CD4-positive, alpha-beta memory T cell (primary cell): ENCODE data around the gene NFATC2. TPM values are rescaled to one million over a fixed set of nuclear protein-coding genes. Genes with fewer than 3 reads are reported as not detected.

Experiments
- CTCF ChIA-PET: fragments of 350-600 bp; sonication (Branson Sonifier 250); formaldehyde crosslinking; loops from one replicate; lab custom pipeline; 2021; ENCODE audit warnings: inconsistent platforms; ENCODE audit not compliant: partially characterized antibody; lab: Charles Lee
- POLR2A ChIA-PET: fragments of 350-600 bp; sonication (Branson Sonifier 250); formaldehyde crosslinking; loops from one replicate; lab custom pipeline; 2021; ENCODE audit not compliant: partially characterized antibody; lab: Charles Lee
- DNase-seq, 5 donors: peaks; one replicate each; pipeline versions ENCODE4 v3.0.0 to v3.0.0-alpha.2; 2020 to 2022; ENCODE audit warnings: mixed read lengths in 1 of 5
- H3K27ac ChIP-seq: one replicate; pipeline ENCODE4 v1.7.0; 2013; ENCODE audit warnings: low read depth, low read length
- H3K27me3 ChIP-seq: 2 replicates; pipeline ENCODE4 v1.7.0; 2013; ENCODE audit warnings: mild to moderate bottlenecking, low read length, moderate library complexity; ENCODE audit not compliant: insufficient read depth
- H3K36me3 ChIP-seq: 2 replicates; pipeline ENCODE4 v1.7.0; 2013; ENCODE audit warnings: mild to moderate bottlenecking, low read length, moderate library complexity; ENCODE audit not compliant: insufficient read depth
- H3K4me1 ChIP-seq: 2 replicates; pipeline ENCODE4 v1.7.0; 2013; ENCODE audit warnings: mild to moderate bottlenecking, low read length, moderate library complexity; ENCODE audit not compliant: insufficient read depth
- H3K4me3 ChIP-seq, 2 donors: one replicate each; pipeline ENCODE4 v1.7.0; 2013; ENCODE audit warnings: low read length in 2 of 2, mild to moderate bottlenecking in 1 of 2
- H3K9me3 ChIP-seq, 2 donors: one replicate each; pipeline ENCODE4 v1.7.0; 2013; ENCODE audit warnings: low read length in 2 of 2, control low read depth in 1 of 2; ENCODE audit not compliant: control insufficient read depth in 1 of 2
- H3K27ac Mint-ChIP-seq, 7 donors: one replicate each; pipeline ENCODE4 v1.8.0; 2020 to 2021; ENCODE audit warnings: mixed read lengths in 7 of 7, mild to moderate bottlenecking in 6 of 7, inconsistent platforms in 3 of 7, moderate library complexity in 3 of 7
- H3K27me3 Mint-ChIP-seq, 2 donors: one replicate each; pipeline ENCODE4 v1.8.0; 2020 to 2021; ENCODE audit warnings: mixed read lengths in 2 of 2
- H3K36me3 Mint-ChIP-seq, 2 donors: one replicate each; pipeline ENCODE4 v1.8.0; 2020 to 2021; ENCODE audit warnings: mixed read lengths in 2 of 2, inconsistent platforms in 1 of 2, mild to moderate bottlenecking in 1 of 2
- H3K4me1 Mint-ChIP-seq, 4 donors: one replicate each; pipeline ENCODE4 v1.8.0; 2020 to 2021; ENCODE audit warnings: mixed read lengths in 4 of 4, mild to moderate bottlenecking in 1 of 4
- H3K4me3 Mint-ChIP-seq, 8 donors: one replicate each; pipeline ENCODE4 v1.8.0; 2020 to 2021; ENCODE audit warnings: mixed read lengths in 8 of 8, mild to moderate bottlenecking in 7 of 8, moderate library complexity in 6 of 8, inconsistent platforms in 3 of 8
- H3K9me3 Mint-ChIP-seq, 8 donors: one replicate each; pipeline ENCODE4 v1.8.0; 2020 to 2021; ENCODE audit warnings: mixed read lengths in 8 of 8, mild to moderate bottlenecking in 5 of 8, inconsistent platforms in 3 of 8, moderate library complexity in 1 of 8
- intact Hi-C: fragments of 100-400 bp; cut with micrococcal nuclease; formaldehyde crosslinking; loops from one replicate; pipeline ENCODE4 v1.15.1; 2023
- polyA plus RNA-seq, 2 donors: library from polyadenylated mRNA; unstranded; fragments of 300-500 nt; fragmentation: Illumina TruSeq; gene quantifications; one replicate each; pipeline ENCODE4 v1.2.3, GENCODE V29; 2021
- total RNA-seq, 2 experiments: library from RNA; stranded (reverse); gene quantifications; one replicate each; pipeline ENCODE4 v1.2.3, GENCODE V29; 2021

The NFATC2 gene
- total and polyA plus RNA-seq, 4 experiments from 2014 or later, result 14.0 to 71.6 (median 53.7) TPM

DNA sequence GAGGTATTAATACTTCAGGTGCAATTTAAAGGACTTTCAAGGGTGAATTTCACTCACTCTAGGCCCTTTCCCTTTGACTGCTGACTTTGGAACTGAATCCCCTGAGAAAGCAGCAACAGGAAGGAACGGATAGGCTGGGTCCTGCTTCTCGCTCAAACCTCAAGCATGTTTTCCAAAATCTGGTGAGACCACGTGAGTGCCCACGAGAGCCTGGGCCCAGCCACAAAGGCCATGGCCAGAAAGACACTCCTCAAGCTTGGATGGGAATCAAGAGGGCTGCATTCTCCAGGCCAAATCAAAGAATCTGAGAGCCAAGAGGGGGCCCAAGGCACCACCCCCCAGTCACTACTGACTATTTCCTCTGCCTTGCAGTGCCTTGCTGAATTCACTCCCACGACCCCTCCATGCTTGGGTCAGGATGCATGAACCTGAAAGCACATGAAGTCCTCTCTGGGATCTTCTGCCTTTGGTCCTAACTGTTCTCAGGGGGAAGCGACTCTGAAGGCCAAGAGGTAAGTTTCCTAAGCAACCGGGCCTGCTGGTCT, 146.1 kb downstream of the NFATC2 start:
- Mint-ChIP-seq H3K9me3 (peaks cover 0 to 4% (median 0%) of the 10 kb centered on the region in 8 donors), H3K4me1 (peaks cover 37 to 63% (median 46%) of the 10 kb centered on the region in 4 donors), H3K4me3 (no peak overlapping the region), H3K36me3 (peaks cover 43 to 61% of the 10 kb centered on the region in 2 donors), H3K27me3 (no peaks in the 10 kb centered on the region), H3K27ac (peak overlapping the region in 4 of 7 donors; percentile 17 to 71 (median 43))
- H3K27me3 ChIP-seq, result no peaks in the 10 kb centered on the region
- H3K9me3 ChIP-seq, result no peaks in the 10 kb centered on the region
- no peak overlapping the region for H3K4me3 ChIP-seq
- ChIA-PET POLR2A (interaction anchor here (0.6 to 6.6 kb wide), 5 partner anchors 9 to 199 kb away, joined by 3 to 148 read pairs (median 7); partner anchors contain the start of gene NFATC2), CTCF (interaction anchor here (0.6 to 1.8 kb wide), 4 partner anchors 8 to 198 kb away, joined by 3 to 11 read pairs (median 5); no protein-coding TSS in a partner anchor)
- H3K4me1 ChIP-seq, result peaks cover 57% of the 10 kb centered on the region
- peaks cover 23% of the 10 kb centered on the region for H3K36me3 ChIP-seq
- no peak overlapping the region for H3K27ac ChIP-seq
- intact Hi-C loops, result no loop called here
- no peak for DNase-seq

- ChIA-PET POLR2A (interaction anchor here (2.3 kb wide), 1 partner anchor 10 kb away, joined by 8 read pairs; no protein-coding TSS in a partner anchor), CTCF (interaction anchor here (1.5 kb wide), 1 partner anchor 10 kb away, joined by 3 read pairs; no protein-coding TSS in a partner anchor)
- Histone ChIP-seq H3K4me3 (no peak overlapping the region), H3K27ac (no peak overlapping the region), H3K27me3 (no peaks in the 10 kb centered on the region), H3K9me3 (no peaks in the 10 kb centered on the region), H3K4me1 (peaks cover 51% of the 10 kb centered on the region), H3K36me3 (peaks cover 34% of the 10 kb centered on the region)
- Mint-ChIP-seq H3K4me1 (peaks cover 28 to 62% (median 42%) of the 10 kb centered on the region in 4 donors), H3K9me3 (peaks cover 0 to 2% (median 0%) of the 10 kb centered on the region in 8 donors), H3K27ac (peak overlapping the region in 6 of 7 donors; percentile 24 to 87 (median 62)), H3K4me3 (peak overlapping the region in 1 of 8 donors; percentile 34), H3K27me3 (no peaks in the 10 kb centered on the region), H3K36me3 (peaks cover 52 to 67% of the 10 kb centered on the region in 2 donors)
- intact Hi-C loops, result no loop called here
- no peak for DNase-seq
These were observed 147.8 kb downstream of the NFATC2 start for GRCh38 chr20:51394706-51395105.

DNA sequence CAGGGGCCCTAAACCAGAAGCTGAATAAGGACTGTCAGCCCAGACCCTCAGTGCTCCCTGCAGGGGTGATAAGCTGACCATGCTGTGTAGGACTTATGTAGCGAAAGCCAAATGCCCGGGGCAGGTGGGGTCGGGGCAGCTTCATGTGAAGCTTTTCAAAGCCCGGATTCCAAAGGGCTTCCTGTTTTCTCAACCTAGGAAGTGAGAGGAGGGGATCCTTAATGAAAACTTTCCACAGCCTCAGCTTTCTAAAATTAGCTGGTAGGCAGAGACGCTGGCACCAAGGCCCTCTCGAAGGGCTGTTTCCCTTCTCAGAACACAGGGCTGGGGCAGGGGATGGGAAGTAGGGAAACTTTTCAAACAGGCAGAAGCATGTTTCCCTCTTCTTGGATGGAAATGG, 148.9 kb downstream of the NFATC2 start:
- Mint-ChIP-seq H3K4me3 (no peak overlapping the region), H3K36me3 (peaks cover 52 to 67% of the 10 kb centered on the region in 2 donors), H3K9me3 (peaks cover 0 to 2% (median 0%) of the 10 kb centered on the region in 8 donors), H3K27me3 (no peaks in the 10 kb centered on the region), H3K27ac (peak overlapping the region in 4 of 7 donors; percentile 17 to 58 (median 45)), H3K4me1 (peaks cover 25 to 62% (median 41%) of the 10 kb centered on the region in 4 donors)
- H3K27ac ChIP-seq, result no peak overlapping the region
- intact Hi-C loops, result no loop called here
- CTCF ChIA-PET, result interaction anchor here (0.9 to 1.3 kb wide), 4 partner anchors 8 to 307 kb away, joined by 3 to 8 read pairs (median 6); no protein-coding TSS in a partner anchor
- H3K9me3 ChIP-seq, result no peaks in the 10 kb centered on the region
- H3K27me3 ChIP-seq, result no peaks in the 10 kb centered on the region
- no peak overlapping the region for H3K4me3 ChIP-seq
- H3K36me3 ChIP-seq, result peaks cover 34% of the 10 kb centered on the region
- POLR2A ChIA-PET, result interaction anchor here (5.6 kb wide), 1 partner anchor 7 kb away, joined by 43 read pairs; no protein-coding TSS in a partner anchor
- peaks cover 51% of the 10 kb centered on the region for H3K4me1 ChIP-seq
- no peak for DNase-seq

DNA sequence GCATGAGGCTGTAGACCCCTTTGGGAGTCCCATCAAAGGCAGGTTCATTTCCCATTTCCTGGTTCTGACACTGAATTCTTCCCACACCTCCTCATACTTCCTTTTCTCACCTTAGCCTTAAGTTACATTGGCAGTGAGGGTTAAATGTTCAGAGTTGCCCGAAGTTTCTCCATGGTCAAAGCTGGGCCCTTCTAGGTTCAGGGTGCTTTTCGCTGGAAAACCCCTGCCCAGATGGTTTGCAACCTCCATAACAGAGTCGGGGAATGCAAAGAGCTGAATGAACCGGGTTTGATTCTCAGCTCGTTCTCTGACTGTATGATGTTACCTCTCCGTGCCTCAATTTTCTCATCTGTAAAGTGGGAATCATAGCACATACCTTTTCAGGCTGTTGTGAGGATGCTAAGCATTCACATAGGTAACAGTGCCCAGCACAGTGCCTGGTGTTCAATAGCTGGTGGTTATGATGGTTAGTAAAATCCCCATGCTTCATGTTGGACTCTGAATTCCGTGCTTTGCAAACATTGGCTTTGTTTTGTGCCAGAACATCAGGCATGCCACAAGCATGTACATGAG, 149.8 kb downstream of the NFATC2 start:
- no peaks in the 10 kb centered on the region for H3K27me3 ChIP-seq
- Mint-ChIP-seq H3K4me3 (no peak overlapping the region), H3K27ac (peak overlapping the region in 5 of 7 donors; percentile 15 to 66 (median 58)), H3K4me1 (peaks cover 26 to 57% (median 44%) of the 10 kb centered on the region in 4 donors), H3K9me3 (peaks cover 0 to 2% (median 0%) of the 10 kb centered on the region in 8 donors), H3K36me3 (peaks cover 54 to 71% of the 10 kb centered on the region in 2 donors), H3K27me3 (no peaks in the 10 kb centered on the region)
- H3K9me3 ChIP-seq, result no peaks in the 10 kb centered on the region
- peaks cover 48% of the 10 kb centered on the region for H3K4me1 ChIP-seq
- CTCF ChIA-PET, result interaction anchor here (0.9 to 1.3 kb wide), 4 partner anchors 9 to 204 kb away, joined by 3 to 8 read pairs (median 5); no protein-coding TSS in a partner anchor
- no peak overlapping the region for H3K27ac ChIP-seq
- H3K4me3 ChIP-seq, result no peak overlapping the region
- POLR2A ChIA-PET, result interaction anchor here (0.6 to 5.6 kb wide), 4 partner anchors 8 to 149 kb away, joined by 3 to 43 read pairs (median 6); no protein-coding TSS in a partner anchor
- H3K36me3 ChIP-seq, result peaks cover 27% of the 10 kb centered on the region
- no peak for DNase-seq
- intact Hi-C loops, result no loop called here

DNA sequence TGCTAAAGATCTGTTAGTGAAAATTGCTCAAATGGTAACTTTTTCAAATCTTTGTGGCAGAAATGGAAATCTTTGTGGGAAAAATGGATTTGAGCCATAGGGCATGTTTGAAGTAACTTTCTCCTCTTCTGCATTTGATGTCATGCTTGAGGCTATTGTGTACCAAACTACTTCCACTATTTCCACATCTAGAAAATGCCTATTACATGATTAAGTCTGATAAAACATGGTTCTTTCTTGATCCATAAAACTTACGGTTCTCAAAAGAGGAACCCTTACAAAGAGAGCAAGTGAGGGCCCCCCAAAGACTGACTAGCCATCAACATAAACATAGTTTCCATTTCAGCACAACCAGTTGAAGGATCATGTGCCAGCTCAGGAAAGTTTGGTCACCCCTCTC, 150.6 kb downstream of the NFATC2 start:
- no peaks in the 10 kb centered on the region for H3K9me3 ChIP-seq
- Mint-ChIP-seq H3K27me3 (no peaks in the 10 kb centered on the region), H3K9me3 (peaks cover 0 to 2% (median 0%) of the 10 kb centered on the region in 8 donors), H3K27ac (peak overlapping the region in 6 of 7 donors; percentile 2 to 84 (median 42)), H3K4me3 (no peak overlapping the region), H3K4me1 (peaks cover 28 to 63% (median 44%) of the 10 kb centered on the region in 4 donors), H3K36me3 (peaks cover 46 to 68% of the 10 kb centered on the region in 2 donors)
- H3K36me3 ChIP-seq, result peaks cover 21% of the 10 kb centered on the region
- H3K27me3 ChIP-seq, result no peaks in the 10 kb centered on the region
- DNase-seq, result no peak
- intact Hi-C loops, result no loop called here
- ChIA-PET CTCF (interaction anchor here (3.8 kb wide), 1 partner anchor 204 kb away, joined by 31 read pairs; no protein-coding TSS in a partner anchor), POLR2A (interaction anchor here (1.2 to 5.6 kb wide), 3 partner anchors 9 to 16 kb away, joined by 5 to 43 read pairs (median 6); no protein-coding TSS in a partner anchor)
- peaks cover 50% of the 10 kb centered on the region for H3K4me1 ChIP-seq
- H3K27ac ChIP-seq, result no peak overlapping the region
- H3K4me3 ChIP-seq, result no peak overlapping the region

- Histone ChIP-seq H3K4me3 (no peak overlapping the region), H3K27me3 (no peaks in the 10 kb centered on the region), H3K36me3 (peaks cover 21% of the 10 kb centered on the region), H3K9me3 (no peaks in the 10 kb centered on the region), H3K27ac (no peak overlapping the region), H3K4me1 (peaks cover 62% of the 10 kb centered on the region)
- Mint-ChIP-seq H3K9me3 (peaks cover 0 to 2% (median 0%) of the 10 kb centered on the region in 8 donors), H3K4me1 (peaks cover 33 to 74% (median 57%) of the 10 kb centered on the region in 4 donors), H3K27ac (peak overlapping the region; percentile 17 to 92 (median 76)), H3K36me3 (peaks cover 39 to 66% of the 10 kb centered on the region in 2 donors), H3K27me3 (no peaks in the 10 kb centered on the region), H3K4me3 (peak overlapping the region in 2 of 8 donors; percentile 55 to 63)
- ChIA-PET CTCF (interaction anchor here (0.9 to 3.8 kb wide), 8 partner anchors 9 to 233 kb away, joined by 3 to 31 read pairs (median 4); no protein-coding TSS in a partner anchor), POLR2A (interaction anchor here (0.7 to 5.6 kb wide), 4 partner anchors 11 to 152 kb away, joined by 3 to 43 read pairs (median 4); no protein-coding TSS in a partner anchor)
- DNase-seq, result no peak
- intact Hi-C loops, result loop anchor here (5.0 kb wide), 1 partner anchor 33 kb away; no protein-coding TSS in a partner anchor
These were observed 152.8 kb downstream of the NFATC2 start for GRCh38 chr20:51389543-51390264.
